ENCODE results near the gene ICOS.

ICOS gene

GRCh38 chr2:203936535-203936934 is at the start of gene ICOS:
TSS of gene ICOS (plus strand) at chr2:203936763. CDS start at chr2:203936815, 52 bp downstream.
- no peak for TF ChIP-seq ZNF274 (IDR thresholded peaks at IDR 0.05; ENCODE audit: low read depth, low read length)
- H3K4me3 ChIP-seq (ENCODE audit: low read length): no peak within 1 kb of the TSS

- H3K4me3 ChIP-seq (ENCODE audit: low read length): no peak overlapping the region
- no peak for TF ChIP-seq ZNF274 (IDR thresholded peaks at IDR 0.05; ENCODE audit: low read depth, low read length)
These were observed 48.9 kb upstream of the ICOS start for GRCh38 chr2:203887677-203888076.

- TF ChIP-seq ZNF274 (IDR thresholded peaks at IDR 0.05; ENCODE audit: low read depth, low read length): no peak
These were observed 47.0 kb upstream of the ICOS start for GRCh38 chr2:203889542-203889941.

GRCh38 chr2:203889944-203890343 is 46.6 kb upstream of the ICOS start:
- TF ChIP-seq ZNF274 (IDR thresholded peaks at IDR 0.05; ENCODE audit: low read depth, low read length): no peak
- no peak overlapping the region for H3K4me3 ChIP-seq (ENCODE audit: low read length)

More at GRCh38 chr2:203889542-203889941, 47.0 kb upstream of the ICOS start:
- no peak overlapping the region for H3K4me3 ChIP-seq (ENCODE audit: low read length)

GRCh38 chr2:203890733-203891132 is 45.8 kb upstream of the ICOS start:
- H3K4me3 ChIP-seq (ENCODE audit: low read length): no peak overlapping the region
- no peak for TF ChIP-seq ZNF274 (IDR thresholded peaks at IDR 0.05; ENCODE audit: low read depth, low read length)

- no peak for TF ChIP-seq ZNF274 (IDR thresholded peaks at IDR 0.05; ENCODE audit: low read depth, low read length)
- no peak overlapping the region for H3K4me3 ChIP-seq (ENCODE audit: low read length)
These were observed 45.1 kb upstream of the ICOS start for GRCh38 chr2:203891474-203891873.

GRCh38 chr2:203892207-203892606 is 44.4 kb upstream of the ICOS start:
- H3K4me3 ChIP-seq (ENCODE audit: low read length): no peak overlapping the region

GRCh38 chr2:203893401-203893800 is 43.2 kb upstream of the ICOS start:
- no peak overlapping the region for H3K4me3 ChIP-seq (ENCODE audit: low read length)
- TF ChIP-seq ZNF274 (IDR thresholded peaks at IDR 0.05; ENCODE audit: low read depth, low read length): no peak

More at GRCh38 chr2:203892207-203892606, 44.4 kb upstream of the ICOS start:
- no peak for TF ChIP-seq ZNF274 (IDR thresholded peaks at IDR 0.05; ENCODE audit: low read depth, low read length)

- H3K4me3 ChIP-seq (ENCODE audit: low read length): no peak overlapping the region
- TF ChIP-seq ZNF274 (IDR thresholded peaks at IDR 0.05; ENCODE audit: low read depth, low read length): no peak
These were observed 42.7 kb upstream of the ICOS start for GRCh38 chr2:203893840-203894239.

GRCh38 chr2:203894262-203894661 is 42.3 kb upstream of the ICOS start:
- no peak overlapping the region for H3K4me3 ChIP-seq (ENCODE audit: low read length)
- no peak for TF ChIP-seq ZNF274 (IDR thresholded peaks at IDR 0.05; ENCODE audit: low read depth, low read length)

- H3K4me3 ChIP-seq (ENCODE audit: low read length): no peak overlapping the region
- no peak for TF ChIP-seq ZNF274 (IDR thresholded peaks at IDR 0.05; ENCODE audit: low read depth, low read length)
These were observed 39.0 kb upstream of the ICOS start for GRCh38 chr2:203897544-203897943.

GRCh38 chr2:203898657-203899056 is 37.9 kb upstream of the ICOS start:
- no peak for TF ChIP-seq ZNF274 (IDR thresholded peaks at IDR 0.05; ENCODE audit: low read depth, low read length)
- H3K4me3 ChIP-seq (ENCODE audit: low read length): no peak overlapping the region

GRCh38 chr2:203900253-203900652 is 36.3 kb upstream of the ICOS start:
- no peak overlapping the region for H3K4me3 ChIP-seq (ENCODE audit: low read length)

GRCh38 chr2:203904022-203904421 is 32.5 kb upstream of the ICOS start:
- no peak overlapping the region for H3K4me3 ChIP-seq (ENCODE audit: low read length)
- no peak for TF ChIP-seq ZNF274 (IDR thresholded peaks at IDR 0.05; ENCODE audit: low read depth, low read length)

More at GRCh38 chr2:203900253-203900652, 36.3 kb upstream of the ICOS start:
- TF ChIP-seq ZNF274 (IDR thresholded peaks at IDR 0.05; ENCODE audit: low read depth, low read length): no peak

GRCh38 chr2:203905656-203906055 is 30.9 kb upstream of the ICOS start:
- TF ChIP-seq ZNF274 (IDR thresholded peaks at IDR 0.05; ENCODE audit: low read depth, low read length): no peak
- no peak overlapping the region for H3K4me3 ChIP-seq (ENCODE audit: low read length)

- TF ChIP-seq ZNF274 (IDR thresholded peaks at IDR 0.05; ENCODE audit: low read depth, low read length): no peak
- H3K4me3 ChIP-seq (ENCODE audit: low read length): no peak overlapping the region
These were observed 28.3 kb upstream of the ICOS start for GRCh38 chr2:203908066-203908796.
